Kidney (tissue), 14 donors: Measurements from ENCODE around the gene TRIM66. TPM values are rescaled to one million over a fixed set of nuclear protein-coding genes. Genes with fewer than 3 reads are reported as not detected.

ENCODE experiments used
- DNase-seq, 5 donors: peaks; one replicate each; pipeline ENCODE4 v3.0.0-alpha.2; 2013 to 2020
- FAIRE-seq: peaks from 2 replicates; lab custom pipeline; 2012; peaks lifted over from hg19 to GRCh38; lab: Jason Lieb, UNC
- H3K27ac ChIP-seq, 2 donors: one replicate each; pipeline ENCODE4 v1.7.0; 2013; ENCODE audit warnings: low read depth in 2 of 2, low read length in 2 of 2, inconsistent platforms in 1 of 2
- H3K27me3 ChIP-seq: one replicate; pipeline ENCODE4 v1.7.1; 2013; ENCODE audit warnings: low read length, inconsistent platforms; ENCODE audit not compliant: control insufficient read depth, insufficient read depth
- H3K36me3 ChIP-seq, 3 donors: one replicate each; pipeline versions ENCODE4 v1.7.0 to v1.7.1; 2013; ENCODE audit warnings: low read length in 3 of 3, control low read depth in 1 of 3, inconsistent platforms in 1 of 3; ENCODE audit not compliant: insufficient read depth in 3 of 3, control insufficient read depth in 2 of 3
- H3K4me1 ChIP-seq, 3 donors: one replicate each; pipeline versions ENCODE4 v1.7.0 to v1.7.1; 2013; ENCODE audit warnings: low read length in 3 of 3, inconsistent platforms in 1 of 3, low read depth in 1 of 3; ENCODE audit not compliant: control insufficient read depth in 2 of 3, insufficient read depth in 2 of 3
- H3K4me3 ChIP-seq, 3 donors: one replicate each; pipeline versions ENCODE4 v1.7.0 to v1.8.1; 2013; ENCODE audit warnings: low read length in 3 of 3, control low read depth in 1 of 3, inconsistent platforms in 1 of 3
- H3K9ac ChIP-seq, 3 donors: one replicate each; pipeline versions ENCODE4 v1.7.0 to v1.7.1; 2013; ENCODE audit warnings: low read length in 3 of 3, control low read depth in 1 of 3, inconsistent platforms in 1 of 3
- H3K9me3 ChIP-seq, 3 donors: one replicate each; pipeline versions ENCODE4 v1.7.0 to v1.7.1; 2013; ENCODE audit warnings: low read length in 3 of 3, control low read depth in 1 of 3, inconsistent platforms in 1 of 3; ENCODE audit not compliant: control insufficient read depth in 2 of 3, insufficient read depth in 1 of 3
- intact Hi-C: fragments of 100-400 bp; cut with DNase I; formaldehyde crosslinking; loops from one replicate; pipeline ENCODE4 v1.11.1; 2022
- polyA plus RNA-seq: library from polyadenylated mRNA; stranded (reverse); fragments of 350-450 nt; fragmentation: Illumina TruSeq; extraction: RNeasy Lipid Tissue Mini Kit (QIAGEN cat#74804); gene quantifications from one replicate; pipeline ENCODE4 v1.2.3, GENCODE V29; 2014; ENCODE audit warnings: low read depth, low replicate concordance; ENCODE audit not compliant: insufficient read depth
- total RNA-seq: library from RNA; stranded (reverse); fragmentation: NEBNext Ultra II Directional; extraction: Animal tissue kit (Norgen Biotek cat#: 25700); gene quantifications from one replicate; pipeline ENCODE4 v1.2.1, GENCODE V29; 2021
- TF ChIP-seq, protein P1 (sequence below): IDR thresholded peaks from 3 replicates; pipeline ENCODE4 v1.5.1; 2012; ENCODE audit warnings: mild to moderate bottlenecking, moderate library complexity, borderline replicate concordance; ENCODE audit not compliant: insufficient read depth; ENCODE audit errors: extremely low read depth
- donor health status: control.
- donor health status: control.
- donor health status: control.
- donor health status: control.
- donor health status: control.
- donor health status: DM: yes; HTN: yes; CAD: no.
- donor health status: Normal renal cell carcinoma (clear cell type).

TRIM66 gene
- total and polyA plus RNA-seq, 2 donors from 2014 or later = 1.4 to 25.7 TPM

DNA sequence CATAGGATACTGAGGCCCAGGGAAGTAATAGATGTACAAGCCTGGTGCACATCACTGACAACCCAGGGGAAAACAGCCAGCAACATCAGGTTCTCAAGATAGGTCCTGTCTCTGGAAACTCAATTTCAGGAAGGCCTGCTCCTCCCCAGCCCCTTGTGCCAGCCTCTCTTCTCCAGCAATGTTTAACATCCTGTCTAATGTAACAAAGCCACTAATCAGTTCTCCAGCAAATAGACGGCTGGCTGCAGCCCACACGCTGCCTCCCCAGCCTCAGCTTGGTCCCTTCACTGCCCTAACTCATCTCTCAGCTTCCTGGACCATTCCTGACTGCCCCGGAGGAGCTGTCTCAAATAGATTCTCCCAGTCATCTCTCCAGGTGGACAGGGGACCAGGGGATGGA lies 37.9 kb upstream of the TRIM66 start:
- H3K27ac ChIP-seq = peak overlapping the region in 1 of 2 donors; percentile 43
- no peaks in the 10 kb centered on the region for H3K9me3 ChIP-seq
- H3K4me3 ChIP-seq = no peak overlapping the region
- H3K27me3 ChIP-seq = no peaks in the 10 kb centered on the region
- peaks cover 0 to 16% (median 11%) of the 10 kb centered on the region in 3 donors for H3K4me1 ChIP-seq
- TF ChIP-seq, protein P1, sequence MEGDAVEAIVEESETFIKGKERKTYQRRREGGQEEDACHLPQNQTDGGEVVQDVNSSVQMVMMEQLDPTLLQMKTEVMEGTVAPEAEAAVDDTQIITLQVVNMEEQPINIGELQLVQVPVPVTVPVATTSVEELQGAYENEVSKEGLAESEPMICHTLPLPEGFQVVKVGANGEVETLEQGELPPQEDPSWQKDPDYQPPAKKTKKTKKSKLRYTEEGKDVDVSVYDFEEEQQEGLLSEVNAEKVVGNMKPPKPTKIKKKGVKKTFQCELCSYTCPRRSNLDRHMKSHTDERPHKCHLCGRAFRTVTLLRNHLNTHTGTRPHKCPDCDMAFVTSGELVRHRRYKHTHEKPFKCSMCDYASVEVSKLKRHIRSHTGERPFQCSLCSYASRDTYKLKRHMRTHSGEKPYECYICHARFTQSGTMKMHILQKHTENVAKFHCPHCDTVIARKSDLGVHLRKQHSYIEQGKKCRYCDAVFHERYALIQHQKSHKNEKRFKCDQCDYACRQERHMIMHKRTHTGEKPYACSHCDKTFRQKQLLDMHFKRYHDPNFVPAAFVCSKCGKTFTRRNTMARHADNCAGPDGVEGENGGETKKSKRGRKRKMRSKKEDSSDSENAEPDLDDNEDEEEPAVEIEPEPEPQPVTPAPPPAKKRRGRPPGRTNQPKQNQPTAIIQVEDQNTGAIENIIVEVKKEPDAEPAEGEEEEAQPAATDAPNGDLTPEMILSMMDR = no peak
- intact Hi-C loops = no loop called here
- H3K36me3 ChIP-seq = peaks cover 0 to 5% (median 3%) of the 10 kb centered on the region in 3 donors
- H3K9ac ChIP-seq = no peak overlapping the region
- no peak for DNase-seq
- FAIRE-seq = no peak

DNA sequence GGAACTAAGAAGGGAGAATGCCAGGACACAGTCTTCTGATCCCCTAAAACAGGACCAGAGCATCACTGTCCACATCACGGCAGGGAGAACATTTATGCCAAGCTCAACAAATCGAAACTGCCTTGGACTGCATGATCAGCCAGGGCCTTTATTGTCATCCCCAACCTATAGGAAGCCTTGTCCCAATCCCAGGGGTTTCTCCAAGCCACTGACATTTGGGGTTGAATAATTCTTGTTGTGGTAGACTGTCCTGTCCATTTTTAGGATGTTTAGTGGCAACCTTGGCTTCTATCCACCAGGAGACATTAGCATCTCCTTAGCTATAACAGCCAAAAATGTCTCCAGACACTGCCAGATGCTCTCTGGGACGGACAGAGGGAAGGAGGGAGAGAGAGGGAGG lies 37.3 kb upstream of the TRIM66 start:
- FAIRE-seq (no peak), DNase-seq (no peak)
- H3K27ac ChIP-seq = peak overlapping the region; percentile 43 to 61
- peaks cover 0 to 16% (median 11%) of the 10 kb centered on the region in 3 donors for H3K4me1 ChIP-seq
- no peak overlapping the region for H3K9ac ChIP-seq
- no peak overlapping the region for H3K4me3 ChIP-seq
- H3K36me3 ChIP-seq = peaks cover 0 to 4% (median 3%) of the 10 kb centered on the region in 3 donors
- H3K9me3 ChIP-seq = no peaks in the 10 kb centered on the region
- H3K27me3 ChIP-seq = no peaks in the 10 kb centered on the region
- TF ChIP-seq, protein P1 = no peak
- intact Hi-C loops = no loop called here

DNA sequence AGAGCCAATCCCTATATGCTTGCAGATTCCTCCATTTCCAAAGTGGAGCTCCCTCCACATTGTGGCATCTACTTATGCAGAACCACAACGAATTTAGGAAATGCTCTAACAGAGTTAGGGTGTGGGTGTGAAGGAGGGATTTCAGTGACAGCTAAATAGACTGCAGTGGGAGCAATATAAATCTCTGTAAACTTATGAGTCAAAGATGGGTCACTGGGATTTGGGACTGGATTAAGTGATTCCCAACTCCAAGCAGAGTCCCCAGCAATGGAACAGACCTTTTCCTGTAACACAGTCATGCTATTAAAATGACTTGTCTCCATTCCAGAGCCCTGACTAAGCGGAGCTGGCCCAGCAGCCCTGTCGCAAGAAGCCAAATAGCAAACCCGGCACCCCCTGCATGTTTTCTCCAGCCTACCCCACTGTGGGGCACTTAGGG lies 36.8 kb upstream of the TRIM66 start:
- peak overlapping the region; percentile 33 to 61 for H3K27ac ChIP-seq
- intact Hi-C loops = no loop called here

More for the DNA sequence above, 36.8 kb upstream of the TRIM66 start:
- no peak for FAIRE-seq
- no peak overlapping the region for H3K9ac ChIP-seq
- peaks cover 0 to 16% (median 11%) of the 10 kb centered on the region in 3 donors for H3K4me1 ChIP-seq
- peaks cover 0 to 4% (median 0%) of the 10 kb centered on the region in 3 donors for H3K36me3 ChIP-seq
- no peaks in the 10 kb centered on the region for H3K9me3 ChIP-seq
- peak in 2 of 5 donors; percentile 52 to 86 for DNase-seq
- no peak overlapping the region for H3K4me3 ChIP-seq
- TF ChIP-seq, protein P1 = no peak
- H3K27me3 ChIP-seq = no peaks in the 10 kb centered on the region
